ENCODE measurements around the gene ADGRF3. TPM values are rescaled to one million over a fixed set of nuclear protein-coding genes. Genes with fewer than 3 reads are reported as not detected.
"Not testable (repeated sequence)": the region's sequence is repeated elsewhere in the genome, so short reads cannot be mapped to it uniquely, and the experiment has no call there.

Gene ADGRF3
- total RNA-seq, 1 donor from 2014 or later, result 0.44 TPM

DNA sequence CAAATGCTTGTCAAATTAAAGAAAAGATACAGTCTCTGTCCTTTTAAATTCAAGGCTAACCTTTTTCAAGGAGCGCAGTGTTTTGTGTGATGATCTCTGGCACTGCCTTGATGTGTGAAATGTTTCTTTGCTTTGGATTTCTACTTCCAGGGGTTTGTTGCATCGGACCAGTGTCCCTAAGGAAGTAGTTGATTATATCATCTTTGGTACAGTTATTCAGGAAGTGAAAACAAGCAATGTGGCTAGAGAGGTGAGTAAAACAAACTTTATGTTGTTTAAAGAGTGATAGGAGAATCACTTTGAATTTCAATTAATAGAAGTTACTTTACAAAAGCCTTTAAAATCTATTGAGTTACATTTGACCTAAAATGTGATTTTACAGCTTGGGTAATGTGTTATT lies 73.1 kb downstream of the ADGRF3 start:
- no peak for DNase-seq (ENCODE audit: low read depth, low spot score)
- TF ChIP-seq, protein P1, sequence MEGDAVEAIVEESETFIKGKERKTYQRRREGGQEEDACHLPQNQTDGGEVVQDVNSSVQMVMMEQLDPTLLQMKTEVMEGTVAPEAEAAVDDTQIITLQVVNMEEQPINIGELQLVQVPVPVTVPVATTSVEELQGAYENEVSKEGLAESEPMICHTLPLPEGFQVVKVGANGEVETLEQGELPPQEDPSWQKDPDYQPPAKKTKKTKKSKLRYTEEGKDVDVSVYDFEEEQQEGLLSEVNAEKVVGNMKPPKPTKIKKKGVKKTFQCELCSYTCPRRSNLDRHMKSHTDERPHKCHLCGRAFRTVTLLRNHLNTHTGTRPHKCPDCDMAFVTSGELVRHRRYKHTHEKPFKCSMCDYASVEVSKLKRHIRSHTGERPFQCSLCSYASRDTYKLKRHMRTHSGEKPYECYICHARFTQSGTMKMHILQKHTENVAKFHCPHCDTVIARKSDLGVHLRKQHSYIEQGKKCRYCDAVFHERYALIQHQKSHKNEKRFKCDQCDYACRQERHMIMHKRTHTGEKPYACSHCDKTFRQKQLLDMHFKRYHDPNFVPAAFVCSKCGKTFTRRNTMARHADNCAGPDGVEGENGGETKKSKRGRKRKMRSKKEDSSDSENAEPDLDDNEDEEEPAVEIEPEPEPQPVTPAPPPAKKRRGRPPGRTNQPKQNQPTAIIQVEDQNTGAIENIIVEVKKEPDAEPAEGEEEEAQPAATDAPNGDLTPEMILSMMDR (conservative IDR thresholded peaks at IDR 0.05), result no peak
- Mint-ChIP-seq H3K27me3 (ENCODE audit: low read depth) (no peaks in the 10 kb centered on the region), H3K4me3 (no peak overlapping the region), H3K4me1 (peaks cover 6% of the 10 kb centered on the region), H3K27ac (ENCODE audit: unreplicated experiment) (no peak overlapping the region), H3K36me3 (ENCODE audit: low read depth) (peaks cover under 1% of the 10 kb centered on the region), H3K9me3 (no peaks in the 10 kb centered on the region)

DNA sequence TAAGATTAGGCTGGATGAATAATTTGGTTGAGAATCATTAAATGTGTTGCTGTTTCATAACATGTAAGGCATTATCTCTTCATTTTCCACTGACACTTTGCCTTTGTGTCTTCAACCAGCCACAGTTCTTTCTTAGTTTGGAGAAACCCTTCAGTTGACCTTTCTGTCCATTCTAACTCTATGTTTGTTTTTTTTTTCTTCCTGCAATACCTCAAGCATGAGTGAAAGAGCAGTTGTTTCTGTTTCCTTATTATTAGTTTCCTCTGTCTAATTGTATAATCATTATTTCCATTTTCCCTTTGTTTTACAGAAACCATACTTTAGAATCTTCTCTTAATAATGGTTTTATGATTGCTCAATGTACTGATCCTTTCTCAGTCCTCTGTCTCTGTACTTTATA lies 76.2 kb downstream of the ADGRF3 start:
- Mint-ChIP-seq H3K27ac (ENCODE audit: unreplicated experiment) (no peak overlapping the region), H3K36me3 (ENCODE audit: low read depth) (peaks cover 2% of the 10 kb centered on the region), H3K27me3 (ENCODE audit: low read depth) (no peaks in the 10 kb centered on the region), H3K4me1 (peaks cover 4% of the 10 kb centered on the region), H3K9me3 (no peaks in the 10 kb centered on the region), H3K4me3 (no peak overlapping the region)
- DNase-seq (ENCODE audit: low read depth, low spot score), result no peak
- TF ChIP-seq, protein P1 (conservative IDR thresholded peaks at IDR 0.05), result no peak

DNA sequence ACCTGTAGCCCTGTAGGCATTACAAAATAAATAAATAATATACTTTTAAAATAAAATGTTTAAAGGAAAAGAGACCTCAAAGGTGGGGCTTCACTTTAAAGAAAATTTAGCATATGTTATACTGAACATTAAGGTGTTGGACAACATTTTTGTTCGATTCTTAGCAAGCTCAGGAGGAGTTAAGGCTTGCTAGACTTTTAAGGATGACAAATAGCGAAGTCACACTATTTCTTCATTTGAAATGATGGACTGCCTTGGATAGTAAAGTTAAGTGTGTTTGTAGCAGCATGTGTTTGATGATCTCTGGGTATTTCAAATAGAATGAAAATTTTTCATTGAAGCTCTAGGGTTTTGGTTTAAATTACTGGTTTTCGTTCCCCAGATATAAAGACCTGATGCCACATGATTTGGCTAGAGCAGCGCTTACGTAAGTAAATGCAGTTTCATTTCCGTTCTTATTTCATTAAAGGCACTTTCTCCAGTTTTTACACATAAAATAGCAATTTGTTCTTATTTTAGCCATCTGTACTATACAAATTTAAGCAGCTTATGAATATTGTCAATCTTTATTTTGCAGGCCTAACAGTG lies 76.9 kb downstream of the ADGRF3 start:
- Mint-ChIP-seq H3K4me3 (no peak overlapping the region), H3K9me3 (no peaks in the 10 kb centered on the region), H3K27ac (ENCODE audit: unreplicated experiment) (no peak overlapping the region), H3K4me1 (no peaks in the 10 kb centered on the region), H3K27me3 (ENCODE audit: low read depth) (no peaks in the 10 kb centered on the region), H3K36me3 (ENCODE audit: low read depth) (peaks cover 2% of the 10 kb centered on the region)
- DNase-seq (ENCODE audit: low read depth, low spot score), result no peak
- TF ChIP-seq, protein P1 (conservative IDR thresholded peaks at IDR 0.05), result no peak

DNA sequence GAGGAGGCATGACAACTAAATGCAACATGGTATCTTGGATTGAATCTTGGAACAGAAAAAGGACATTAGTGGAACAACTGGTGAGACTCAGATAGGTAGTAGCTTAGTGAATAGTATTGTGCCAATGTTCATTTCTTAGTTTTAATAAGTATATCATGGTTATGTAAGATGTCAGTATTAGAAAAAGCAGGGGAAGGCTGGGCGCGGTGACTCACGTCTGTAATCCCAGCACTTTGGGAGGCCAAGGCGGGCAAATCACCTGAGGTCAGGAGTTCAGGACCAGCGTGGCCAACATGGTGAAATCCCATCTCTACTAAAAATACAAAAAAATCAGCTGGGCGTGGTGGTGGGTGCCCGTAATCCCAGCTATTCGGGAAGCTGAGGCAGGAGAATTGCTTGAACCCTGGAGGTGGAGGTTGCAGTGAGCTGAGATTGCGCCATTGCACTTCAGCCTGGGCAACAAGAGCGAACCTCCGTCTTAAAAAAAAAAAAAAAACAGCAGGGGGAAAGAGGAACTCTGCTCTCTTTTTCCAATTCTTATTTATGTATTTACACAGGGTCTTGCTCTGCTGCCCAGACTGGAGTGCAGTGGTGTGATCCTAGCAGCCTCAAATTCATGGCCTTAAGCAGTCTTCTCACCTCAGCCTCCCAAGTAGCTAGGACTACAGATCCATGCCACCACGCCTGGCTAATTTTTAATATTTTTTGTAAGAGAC lies 77.8 kb downstream of the ADGRF3 start:
- not testable (repeated sequence) for H3K4me3 Mint-ChIP-seq; H3K27ac Mint-ChIP-seq (ENCODE audit: unreplicated experiment); H3K9me3 Mint-ChIP-seq; H3K4me1 Mint-ChIP-seq; H3K27me3 Mint-ChIP-seq (ENCODE audit: low read depth); H3K36me3 Mint-ChIP-seq (ENCODE audit: low read depth); DNase-seq (ENCODE audit: low read depth, low spot score)

DNA sequence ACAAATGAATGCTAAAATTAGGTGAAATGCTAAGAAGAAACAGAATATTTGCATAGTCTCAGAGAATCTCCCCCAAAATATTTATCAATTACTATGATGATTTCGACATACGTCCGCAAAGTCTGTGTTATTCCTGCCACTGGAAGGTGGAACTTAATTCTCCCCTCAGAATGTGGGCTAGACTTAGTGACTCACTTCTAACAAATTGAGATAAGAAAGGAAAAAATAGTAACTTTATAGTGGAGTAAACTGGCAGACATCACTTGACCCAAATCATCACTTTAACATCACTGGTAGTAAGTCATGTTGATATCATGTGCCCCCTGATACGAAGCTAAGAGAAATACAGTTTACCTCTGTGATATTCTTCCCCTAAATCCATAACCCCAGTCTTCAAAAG lies 78.4 kb downstream of the ADGRF3 start:
- DNase-seq (ENCODE audit: low read depth, low spot score), result no peak
- no peaks in the 10 kb centered on the region for H3K9me3 Mint-ChIP-seq
- no peak overlapping the region for H3K27ac Mint-ChIP-seq (ENCODE audit: unreplicated experiment)
- TF ChIP-seq, protein P1 (conservative IDR thresholded peaks at IDR 0.05), result no peak
- H3K27me3 Mint-ChIP-seq (ENCODE audit: low read depth), result no peaks in the 10 kb centered on the region
- no peak overlapping the region for H3K4me3 Mint-ChIP-seq
- no peaks in the 10 kb centered on the region for H3K4me1 Mint-ChIP-seq
- H3K36me3 Mint-ChIP-seq (ENCODE audit: low read depth), result peaks cover 2% of the 10 kb centered on the region

DNA sequence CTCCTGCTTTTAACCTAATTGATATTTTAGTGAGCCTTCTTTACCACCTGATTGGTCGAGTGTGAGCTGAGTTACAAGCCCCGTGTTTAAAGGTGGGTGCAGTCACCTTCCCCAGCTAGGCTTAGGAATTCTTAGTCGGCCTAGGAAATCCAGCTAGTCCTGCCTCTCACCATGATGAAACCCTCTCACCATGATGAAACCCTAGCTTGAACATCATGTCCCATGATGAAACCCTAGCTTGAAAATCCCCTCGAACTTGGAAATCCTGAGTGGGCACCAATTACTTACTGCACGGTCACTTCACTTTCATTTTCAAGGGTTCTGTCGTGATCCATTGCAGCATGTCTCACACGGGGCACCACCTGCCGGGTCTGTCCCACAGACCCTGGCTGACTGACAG lies 87.8 kb downstream of the ADGRF3 start:
- H3K4me3 Mint-ChIP-seq, result not testable (repeated sequence)

More for the DNA sequence above, 87.8 kb downstream of the ADGRF3 start:
- H3K4me1 Mint-ChIP-seq; H3K9me3 Mint-ChIP-seq; H3K27ac Mint-ChIP-seq (ENCODE audit: unreplicated experiment); H3K36me3 Mint-ChIP-seq (ENCODE audit: low read depth); H3K27me3 Mint-ChIP-seq (ENCODE audit: low read depth); DNase-seq (ENCODE audit: low read depth, low spot score): not testable (repeated sequence)

Other genes with a start within 250 kb of the ADGRF3 start
- 21.3 and 21.8 TPM in 2 replicates for gene GAREM2, start 173.7 kb downstream of the ADGRF3 start, total RNA-seq
- 124 and 125 TPM in 2 replicates for gene HADHA, start 102.2 kb downstream of the ADGRF3 start, total RNA-seq
- gene HADHB, start 101.8 kb downstream of the ADGRF3 start, total RNA-seq, result 65.2 and 66.5 TPM in 2 replicates
- 41.2 and 42.4 TPM in 2 replicates for gene SELENOI, start 646 bp downstream of the ADGRF3 start, total RNA-seq
- 0.30 and 0.45 TPM in 2 replicates for gene DRC1, start 55.1 kb upstream of the ADGRF3 start, total RNA-seq
- gene OTOF, start 131.3 kb upstream of the ADGRF3 start, total RNA-seq, result 0.07 and 0.19 TPM in 2 replicates